Astrocyte (in vitro differentiated cells and primary cell): Measurements from ENCODE around the gene ACSL6. TPM values are rescaled to one million over a fixed set of nuclear protein-coding genes. Genes with fewer than 3 reads are reported as not detected.

Source experiments
- DNase-seq: peaks from one replicate; pipeline ENCODE4 v3.0.0-alpha.2; 2010; ENCODE audit warnings: low read depth
- FAIRE-seq: peaks from 2 replicates; lab custom pipeline; 2011; peaks lifted over from hg19 to GRCh38; lab: Jason Lieb, UNC
- H2AFZ ChIP-seq: 2 replicates; pipeline ENCODE4 v1.6.0; 2012; ENCODE audit warnings: low read depth, low read length, inconsistent platforms
- H3K27ac ChIP-seq: 2 replicates; pipeline ENCODE4 v1.5.1; 2011; ENCODE audit warnings: low read depth, low read length, inconsistent platforms
- H3K27me3 ChIP-seq: 2 replicates; pipeline ENCODE4 v1.6.0; 2011; ENCODE audit warnings: low read length, inconsistent platforms; ENCODE audit not compliant: insufficient read depth
- H3K36me3 ChIP-seq: 2 replicates; pipeline ENCODE4 v1.5.1; 2011; ENCODE audit warnings: low read length, inconsistent platforms; ENCODE audit not compliant: insufficient read depth
- H3K4me1 ChIP-seq: 2 replicates; pipeline ENCODE4 v1.5.1; 2011; ENCODE audit warnings: low read length, inconsistent platforms; ENCODE audit not compliant: insufficient read depth
- H3K4me2 ChIP-seq: 2 replicates; pipeline ENCODE4 v1.6.0; 2012; ENCODE audit warnings: low read length, inconsistent platforms
- H3K4me3 ChIP-seq: 2 replicates; pipeline ENCODE4 v1.5.1; 2011; ENCODE audit warnings: low read depth, mild to moderate bottlenecking, low read length, inconsistent platforms; ENCODE audit not compliant: insufficient read depth
- H3K79me2 ChIP-seq: 2 replicates; pipeline ENCODE4 v1.6.0; 2012; ENCODE audit warnings: mild to moderate bottlenecking, low read length, inconsistent platforms; ENCODE audit not compliant: insufficient read depth
- H3K9ac ChIP-seq: 2 replicates; pipeline ENCODE4 v1.6.0; 2012; ENCODE audit warnings: mild to moderate bottlenecking, low read length, inconsistent platforms
- H3K9me3 ChIP-seq: 2 replicates; pipeline ENCODE4 v1.5.1; 2012; ENCODE audit warnings: low read depth, mild to moderate bottlenecking, low read length, inconsistent platforms; ENCODE audit not compliant: insufficient read depth
- H4K20me1 ChIP-seq: 2 replicates; pipeline ENCODE4 v1.6.0; 2012; ENCODE audit warnings: low read length, inconsistent platforms; ENCODE audit not compliant: insufficient read depth
- H3K27ac Mint-ChIP-seq: one replicate; pipeline ENCODE4 v1.8.0; 2021; ENCODE audit warnings: mild to moderate bottlenecking, mixed read lengths; ENCODE audit not compliant: unreplicated experiment
- H3K27me3 Mint-ChIP-seq: one replicate; pipeline ENCODE4 v1.8.0; 2021; ENCODE audit warnings: low read depth, mixed read lengths; ENCODE audit not compliant: unreplicated experiment
- H3K36me3 Mint-ChIP-seq: one replicate; pipeline ENCODE4 v1.8.0; 2021; ENCODE audit warnings: low read depth, mixed read lengths; ENCODE audit not compliant: unreplicated experiment
- H3K4me1 Mint-ChIP-seq: one replicate; pipeline ENCODE4 v1.8.0; 2021; ENCODE audit warnings: low read depth, mixed read lengths; ENCODE audit not compliant: unreplicated experiment
- H3K4me3 Mint-ChIP-seq: one replicate; pipeline ENCODE4 v1.8.0; 2021; ENCODE audit warnings: mild to moderate bottlenecking, moderate library complexity, mixed read lengths; ENCODE audit not compliant: unreplicated experiment
- H3K9me3 Mint-ChIP-seq: one replicate; pipeline ENCODE4 v1.8.0; 2021; ENCODE audit warnings: mild to moderate bottlenecking, mixed read lengths; ENCODE audit not compliant: unreplicated experiment
- EZH2 ChIP-seq: IDR thresholded peaks from 2 replicates; pipeline ENCODE4 v1.6.1; 2012; ENCODE audit warnings: mild to moderate bottlenecking, low read length, inconsistent platforms; ENCODE audit not compliant: insufficient read depth
- total RNA-seq: library from RNA; stranded (reverse); gene quantifications from 2 replicates; pipeline ENCODE4 v1.2.1, GENCODE V29; 2021
- TF ChIP-seq, protein P1 (sequence below): IDR thresholded peaks from 2 replicates; pipeline ENCODE4 v1.5.1; 2011; ENCODE audit warnings: low read depth, mild to moderate bottlenecking, inconsistent platforms, low read length, moderate library complexity; ENCODE audit not compliant: insufficient read depth

Gene ACSL6
- total RNA-seq, 1 donor from 2014 or later: 0.07 TPM

DNA sequence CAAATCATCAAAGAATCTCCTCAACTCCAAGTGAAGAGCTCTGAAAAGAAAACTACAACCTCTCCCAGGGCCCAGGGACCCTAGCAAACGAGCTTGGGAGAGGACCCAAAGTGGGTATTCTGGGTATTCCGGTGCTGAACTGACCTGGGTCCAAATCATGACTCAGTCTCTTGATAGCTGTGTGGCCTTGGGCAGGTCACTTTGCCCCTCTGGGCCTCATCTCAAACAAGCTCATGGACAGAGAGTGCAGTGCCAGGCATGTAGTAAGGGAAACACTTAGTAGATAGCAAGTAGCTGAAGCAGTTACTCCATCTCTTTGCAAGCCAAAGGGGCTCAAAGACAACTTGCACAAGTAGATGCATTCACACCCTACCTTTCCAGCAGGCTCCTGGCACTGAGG is 12.4 kb downstream of the ACSL6 start:
- no peak for FAIRE-seq
- Mint-ChIP-seq H3K4me1 (peaks cover 15% of the 10 kb centered on the region), H3K27ac (no peak overlapping the region), H3K36me3 (no peaks in the 10 kb centered on the region), H3K9me3 (no peaks in the 10 kb centered on the region), H3K27me3 (peaks cover 28% of the 10 kb centered on the region), H3K4me3 (no peak overlapping the region)
- H4K20me1 ChIP-seq: no peaks in the 10 kb centered on the region
- no peak overlapping the region for H3K27ac ChIP-seq
- DNase-seq: no peak
- H3K9me3 ChIP-seq: no peaks in the 10 kb centered on the region
- peaks cover 8% of the 10 kb centered on the region for H3K4me1 ChIP-seq
- H3K9ac ChIP-seq: no peak overlapping the region
- H3K27me3 ChIP-seq: peaks cover 5% of the 10 kb centered on the region
- H2AFZ ChIP-seq: no peak overlapping the region
- TF ChIP-seq, protein P1, sequence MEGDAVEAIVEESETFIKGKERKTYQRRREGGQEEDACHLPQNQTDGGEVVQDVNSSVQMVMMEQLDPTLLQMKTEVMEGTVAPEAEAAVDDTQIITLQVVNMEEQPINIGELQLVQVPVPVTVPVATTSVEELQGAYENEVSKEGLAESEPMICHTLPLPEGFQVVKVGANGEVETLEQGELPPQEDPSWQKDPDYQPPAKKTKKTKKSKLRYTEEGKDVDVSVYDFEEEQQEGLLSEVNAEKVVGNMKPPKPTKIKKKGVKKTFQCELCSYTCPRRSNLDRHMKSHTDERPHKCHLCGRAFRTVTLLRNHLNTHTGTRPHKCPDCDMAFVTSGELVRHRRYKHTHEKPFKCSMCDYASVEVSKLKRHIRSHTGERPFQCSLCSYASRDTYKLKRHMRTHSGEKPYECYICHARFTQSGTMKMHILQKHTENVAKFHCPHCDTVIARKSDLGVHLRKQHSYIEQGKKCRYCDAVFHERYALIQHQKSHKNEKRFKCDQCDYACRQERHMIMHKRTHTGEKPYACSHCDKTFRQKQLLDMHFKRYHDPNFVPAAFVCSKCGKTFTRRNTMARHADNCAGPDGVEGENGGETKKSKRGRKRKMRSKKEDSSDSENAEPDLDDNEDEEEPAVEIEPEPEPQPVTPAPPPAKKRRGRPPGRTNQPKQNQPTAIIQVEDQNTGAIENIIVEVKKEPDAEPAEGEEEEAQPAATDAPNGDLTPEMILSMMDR: no peak
- TF ChIP-seq EZH2: no peak
- H3K4me3 ChIP-seq: no peak overlapping the region
- no peaks in the 10 kb centered on the region for H3K79me2 ChIP-seq
- H3K36me3 ChIP-seq: no peaks in the 10 kb centered on the region
- H3K4me2 ChIP-seq: no peak overlapping the region

- no peaks in the 10 kb centered on the region for H3K36me3 Mint-ChIP-seq
Observed at GRCh38 chr5:131998431-131999040, 12.9 kb downstream of the ACSL6 start.

DNA sequence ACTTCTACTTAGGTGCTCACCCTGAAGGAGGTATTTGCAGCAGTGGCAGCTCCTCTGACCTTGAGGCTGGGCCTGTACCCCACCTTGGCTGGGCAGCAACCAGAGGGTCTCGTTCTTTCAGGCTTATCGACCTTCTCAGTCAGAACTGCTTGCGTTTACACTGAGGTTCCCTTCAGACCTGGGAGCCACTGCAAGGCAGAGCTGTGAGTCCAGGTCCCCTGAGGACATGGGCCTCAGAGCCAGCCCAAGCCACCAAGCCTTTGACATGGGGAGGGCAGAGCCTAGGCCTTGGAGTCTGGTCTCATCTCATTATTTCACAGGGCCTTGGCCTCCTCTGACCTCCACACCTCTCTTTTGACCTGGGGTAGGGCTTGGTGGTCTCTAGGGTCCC is 13.7 kb downstream of the ACSL6 start:
- Mint-ChIP-seq H3K36me3 (no peaks in the 10 kb centered on the region), H3K27ac (no peak overlapping the region), H3K4me3 (no peak overlapping the region), H3K9me3 (no peaks in the 10 kb centered on the region), H3K4me1 (peaks cover 12% of the 10 kb centered on the region), H3K27me3 (peaks cover 35% of the 10 kb centered on the region)
- H2AFZ ChIP-seq: no peak overlapping the region
- H3K27me3 ChIP-seq: peaks cover 5% of the 10 kb centered on the region
- no peak overlapping the region for H3K4me2 ChIP-seq
- peaks cover 8% of the 10 kb centered on the region for H3K4me1 ChIP-seq
- no peak overlapping the region for H3K4me3 ChIP-seq
- no peaks in the 10 kb centered on the region for H4K20me1 ChIP-seq
- H3K79me2 ChIP-seq: no peaks in the 10 kb centered on the region
- no peak for TF ChIP-seq EZH2
- TF ChIP-seq, protein P1: no peak
- H3K9me3 ChIP-seq: no peaks in the 10 kb centered on the region
- DNase-seq (no peak), FAIRE-seq (no peak)
- no peak overlapping the region for H3K27ac ChIP-seq
- H3K9ac ChIP-seq: no peak overlapping the region
- no peaks in the 10 kb centered on the region for H3K36me3 ChIP-seq

More at GRCh38 chr5:131998431-131999040, 12.9 kb downstream of the ACSL6 start:
- H4K20me1 ChIP-seq: no peaks in the 10 kb centered on the region
- H3K4me1 Mint-ChIP-seq: peaks cover 15% of the 10 kb centered on the region
- no peak overlapping the region for H3K27ac ChIP-seq
- H3K4me3 ChIP-seq: no peak overlapping the region
- no peaks in the 10 kb centered on the region for H3K9me3 Mint-ChIP-seq
- H3K9me3 ChIP-seq: no peaks in the 10 kb centered on the region
- H3K27ac Mint-ChIP-seq: no peak overlapping the region
- peaks cover 5% of the 10 kb centered on the region for H3K27me3 ChIP-seq
- no peak overlapping the region for H3K4me3 Mint-ChIP-seq
- H2AFZ ChIP-seq: no peak overlapping the region
- H3K36me3 ChIP-seq: no peaks in the 10 kb centered on the region
- H3K9ac ChIP-seq: no peak overlapping the region
- peaks cover 31% of the 10 kb centered on the region for H3K27me3 Mint-ChIP-seq
- FAIRE-seq (no peak), DNase-seq (no peak)
- H3K4me2 ChIP-seq: no peak overlapping the region
- TF ChIP-seq, protein P1: no peak
- no peak for TF ChIP-seq EZH2
- no peaks in the 10 kb centered on the region for H3K79me2 ChIP-seq
- H3K4me1 ChIP-seq: peaks cover 8% of the 10 kb centered on the region
